Endothelial cell (in vitro differentiated cells): ENCODE measurements around the gene TAC3. TPM values are rescaled to one million over a fixed set of nuclear protein-coding genes. Genes with fewer than 3 reads are reported as not detected.

ENCODE experiments used
- DNase-seq: peaks from one replicate; pipeline ENCODE4 v3.0.0; 2021; ENCODE audit warnings: low spot score
- H3K27ac Mint-ChIP-seq: one replicate; pipeline ENCODE4 v1.8.0; 2021; ENCODE audit warnings: mixed read lengths, inconsistent platforms; ENCODE audit not compliant: unreplicated experiment
- H3K27me3 Mint-ChIP-seq: one replicate; pipeline ENCODE4 v1.8.0; 2021; ENCODE audit warnings: mild to moderate bottlenecking, moderate library complexity, mixed read lengths, inconsistent platforms; ENCODE audit not compliant: unreplicated experiment
- H3K36me3 Mint-ChIP-seq: one replicate; pipeline ENCODE4 v1.8.0; 2021; ENCODE audit warnings: mild to moderate bottlenecking, low read depth, mixed read lengths, inconsistent platforms; ENCODE audit not compliant: unreplicated experiment
- H3K4me1 Mint-ChIP-seq: one replicate; pipeline ENCODE4 v1.8.0; 2021; ENCODE audit warnings: mild to moderate bottlenecking, mixed read lengths, inconsistent platforms; ENCODE audit not compliant: unreplicated experiment
- H3K4me3 Mint-ChIP-seq: one replicate; pipeline ENCODE4 v1.8.0; 2021; ENCODE audit warnings: mild to moderate bottlenecking, mixed read lengths, inconsistent platforms; ENCODE audit not compliant: unreplicated experiment
- H3K9me3 Mint-ChIP-seq: one replicate; pipeline ENCODE4 v1.8.0; 2021; ENCODE audit warnings: mixed read lengths, inconsistent platforms; ENCODE audit not compliant: unreplicated experiment
- total RNA-seq: library from RNA; stranded (reverse); fragmentation: NEBNext Ultra II Directional; extraction: Animal tissue kit (Norgen Biotek cat#: 25700); gene quantifications from one replicate; pipeline ENCODE4 v1.2.1, GENCODE V29; 2021; ENCODE audit not compliant: unreplicated experiment
- TF ChIP-seq, protein P1 (sequence below): fragments of 200-600 bp; sonication (generic); IDR thresholded peaks from one replicate; pipeline ENCODE4 v1.5.0; 2021; ENCODE audit warnings: antibody characterized with exemption; ENCODE audit not compliant: unreplicated experiment

The TAC3 gene
- total RNA-seq, 1 donor from 2014 or later, result 18.0 TPM

GRCh38 chr12:57008178-57008577 is 8.2 kb downstream of the TAC3 start:
- Mint-ChIP-seq H3K4me3 (no peak overlapping the region), H3K36me3 (peaks cover 16% of the 10 kb centered on the region)

DNA sequence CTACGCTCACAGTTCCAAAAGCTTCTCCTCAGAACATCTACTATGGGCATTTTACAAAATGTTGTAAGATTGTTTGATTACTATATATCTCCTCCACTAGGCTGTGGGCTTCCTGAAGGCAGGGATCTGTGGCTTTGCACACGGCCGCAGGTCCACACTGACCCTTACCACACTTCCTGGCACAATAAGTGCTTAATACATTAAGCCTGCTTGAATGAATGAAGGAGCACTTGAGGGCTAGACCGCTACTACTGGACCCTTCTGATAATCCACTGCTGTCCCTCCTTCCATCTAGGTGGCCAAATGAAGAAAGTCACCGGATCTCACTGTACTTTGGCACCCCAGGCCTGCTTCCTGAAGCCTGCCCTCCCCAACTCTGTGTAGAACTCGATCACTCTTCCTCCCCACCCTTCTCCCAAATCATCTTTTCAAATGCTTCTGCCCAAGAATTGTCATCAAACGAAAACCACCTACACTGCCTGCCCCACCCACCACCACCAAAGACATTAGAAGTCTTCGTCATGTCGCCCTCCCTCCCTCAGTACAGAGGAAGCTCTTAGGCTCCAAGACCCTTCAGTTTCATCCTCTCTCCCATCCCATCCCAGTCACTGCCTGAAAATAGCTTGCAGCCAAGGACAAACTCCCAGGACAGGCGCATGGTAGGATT is 9.4 kb downstream of the TAC3 start:
- Mint-ChIP-seq H3K9me3 (no peaks in the 10 kb centered on the region), H3K4me3 (peak overlapping the region; percentile 90), H3K27me3 (peaks cover 2% of the 10 kb centered on the region), H3K36me3 (peaks cover 24% of the 10 kb centered on the region), H3K27ac (no peak overlapping the region), H3K4me1 (peaks cover 40% of the 10 kb centered on the region)
- DNase-seq, result no peak
- TF ChIP-seq, protein P1, sequence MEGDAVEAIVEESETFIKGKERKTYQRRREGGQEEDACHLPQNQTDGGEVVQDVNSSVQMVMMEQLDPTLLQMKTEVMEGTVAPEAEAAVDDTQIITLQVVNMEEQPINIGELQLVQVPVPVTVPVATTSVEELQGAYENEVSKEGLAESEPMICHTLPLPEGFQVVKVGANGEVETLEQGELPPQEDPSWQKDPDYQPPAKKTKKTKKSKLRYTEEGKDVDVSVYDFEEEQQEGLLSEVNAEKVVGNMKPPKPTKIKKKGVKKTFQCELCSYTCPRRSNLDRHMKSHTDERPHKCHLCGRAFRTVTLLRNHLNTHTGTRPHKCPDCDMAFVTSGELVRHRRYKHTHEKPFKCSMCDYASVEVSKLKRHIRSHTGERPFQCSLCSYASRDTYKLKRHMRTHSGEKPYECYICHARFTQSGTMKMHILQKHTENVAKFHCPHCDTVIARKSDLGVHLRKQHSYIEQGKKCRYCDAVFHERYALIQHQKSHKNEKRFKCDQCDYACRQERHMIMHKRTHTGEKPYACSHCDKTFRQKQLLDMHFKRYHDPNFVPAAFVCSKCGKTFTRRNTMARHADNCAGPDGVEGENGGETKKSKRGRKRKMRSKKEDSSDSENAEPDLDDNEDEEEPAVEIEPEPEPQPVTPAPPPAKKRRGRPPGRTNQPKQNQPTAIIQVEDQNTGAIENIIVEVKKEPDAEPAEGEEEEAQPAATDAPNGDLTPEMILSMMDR, result peak; percentile 6

More at GRCh38 chr12:57008178-57008577, 8.2 kb downstream of the TAC3 start:
- peaks cover 4% of the 10 kb centered on the region for H3K27me3 Mint-ChIP-seq
- H3K9me3 Mint-ChIP-seq, result no peaks in the 10 kb centered on the region
- peaks cover 48% of the 10 kb centered on the region for H3K4me1 Mint-ChIP-seq
- no peak for DNase-seq
- no peak overlapping the region for H3K27ac Mint-ChIP-seq
- TF ChIP-seq, protein P1, result peak; percentile 49

GRCh38 chr12:57005980-57006808 is 10.1 kb downstream of the TAC3 start, which contains the start of gene ZBTB39:
Gene ZBTB39 (minus strand): TSS chr12:57006546. CDS start chr12:57004917, 1,629 bp downstream.
- peak; percentile 84 for DNase-seq
- peak within 1 kb of the TSS; percentile 27 for H3K27ac Mint-ChIP-seq
- TF ChIP-seq, protein P1, result peak; percentile 59
- peaks cover 24% of the 10 kb centered on the region for H3K36me3 Mint-ChIP-seq
- H3K4me3 Mint-ChIP-seq, result peak within 1 kb of the TSS; percentile 97
- no peaks in the 10 kb centered on the region for H3K9me3 Mint-ChIP-seq
- H3K27me3 Mint-ChIP-seq, result no peaks in the 10 kb centered on the region
- peaks cover 39% of the 10 kb centered on the region for H3K4me1 Mint-ChIP-seq

GRCh38 chr12:57004651-57005050 is 11.7 kb downstream of the TAC3 start:
- peaks cover 50% of the 10 kb centered on the region for H3K4me1 Mint-ChIP-seq
- no peak for DNase-seq
- H3K27me3 Mint-ChIP-seq, result no peaks in the 10 kb centered on the region
- H3K27ac Mint-ChIP-seq, result no peak overlapping the region
- peaks cover 24% of the 10 kb centered on the region for H3K36me3 Mint-ChIP-seq
- peak overlapping the region; percentile 97 for H3K4me3 Mint-ChIP-seq
- H3K9me3 Mint-ChIP-seq, result no peaks in the 10 kb centered on the region
- TF ChIP-seq, protein P1, result no peak
